ENCODE data around the gene LPP. TPM values are rescaled to one million over a fixed set of nuclear protein-coding genes. Genes with fewer than 3 reads are reported as not detected.

The LPP gene
- total RNA-seq, 1 experiment from 2014 or later = 20.4 TPM

- Histone ChIP-seq H3K27me3 (ENCODE audit: low read length) (no peaks in the 10 kb centered on the region), H3F3A (ENCODE audit: low read length, unreplicated experiment) (peaks cover 5% of the 10 kb centered on the region), H3K4me3 (ENCODE audit: low read length) (no peak overlapping the region), H3K4me2 (ENCODE audit: low read length) (no peak overlapping the region), H3K27ac (ENCODE audit: low read length) (no peak overlapping the region), H3K36me3 (ENCODE audit: low read depth, low read length) (no peaks in the 10 kb centered on the region; the same call in 1 of the 2 replicates), H3K9me2 (replicated peaks; ENCODE audit: low read length) (no peaks in the 10 kb centered on the region), H3K9ac (ENCODE audit: low read length) (no peak overlapping the region), H3K79me2 (ENCODE audit: low read length) (peaks cover 14% of the 10 kb centered on the region; the same call in 1 of the 2 replicates), H4K20me1 (ENCODE audit: low read length) (no peaks in the 10 kb centered on the region), H3K4me1 (ENCODE audit: insufficient read depth, low read length) (peaks cover 28% of the 10 kb centered on the region), H3K9me3 (ENCODE audit: low read length) (no peaks in the 10 kb centered on the region), H2AFZ (ENCODE audit: low read length) (no peak overlapping the region)
- intact Hi-C loops (cut with micrococcal nuclease) = no loop called here
- ChIA-PET CTCF (no interaction called here), POLR2A (ENCODE audit: unreplicated experiment) (interaction anchor here (0.6 kb wide), 1 partner anchor 182 kb away, joined by 3 read pairs; no protein-coding TSS in a partner anchor)
- no peak for ATAC-seq
- no peak for DNase-seq
- TF ChIP-seq CTCF (conservative IDR thresholded peaks at IDR 0.05; ENCODE audit: low read depth, low read length) = no peak
- no peak for TF ChIP-seq EZH2 (IDR thresholded peaks at IDR 0.05; ENCODE audit: low read length, unreplicated experiment)
- TF ChIP-seq EZH2phosphoT487 (IDR thresholded peaks at IDR 0.05; ENCODE audit: borderline replicate concordance, low read length) = no peak
- BruUV-seq (replicated peaks) = no TSS peak
These were observed 85.1 kb downstream of the LPP start for GRCh38 chr3:188239035-188239434.

- Histone ChIP-seq H3K9me2 (replicated peaks; ENCODE audit: low read length) (no peaks in the 10 kb centered on the region), H3K79me2 (ENCODE audit: low read length) (peaks cover 9% of the 10 kb centered on the region; the same call in 1 of the 2 replicates), H3K36me3 (ENCODE audit: low read depth, low read length) (no peaks in the 10 kb centered on the region; the same call in 1 of the 2 replicates), H3K9ac (ENCODE audit: low read length) (no peak overlapping the region), H3K4me3 (ENCODE audit: low read length) (no peak overlapping the region), H3F3A (ENCODE audit: low read length, unreplicated experiment) (peaks cover 5% of the 10 kb centered on the region), H3K4me1 (ENCODE audit: insufficient read depth, low read length) (peaks cover 34% of the 10 kb centered on the region), H3K27ac (ENCODE audit: low read length) (no peak overlapping the region), H3K9me3 (ENCODE audit: low read length) (no peaks in the 10 kb centered on the region), H2AFZ (ENCODE audit: low read length) (no peak overlapping the region), H3K4me2 (ENCODE audit: low read length) (no peak overlapping the region), H4K20me1 (ENCODE audit: low read length) (no peaks in the 10 kb centered on the region), H3K27me3 (ENCODE audit: low read length) (no peaks in the 10 kb centered on the region)
- no peak for TF ChIP-seq EZH2 (IDR thresholded peaks at IDR 0.05; ENCODE audit: low read length, unreplicated experiment)
- no peak for TF ChIP-seq CTCF (conservative IDR thresholded peaks at IDR 0.05; ENCODE audit: low read depth, low read length)
- TF ChIP-seq EZH2phosphoT487 (IDR thresholded peaks at IDR 0.05; ENCODE audit: borderline replicate concordance, low read length) = no peak
- intact Hi-C loops (cut with micrococcal nuclease) = no loop called here
- ATAC-seq (no peak), DNase-seq (no peak)
- ChIA-PET CTCF (no interaction called here), POLR2A (ENCODE audit: unreplicated experiment) (no interaction called here)
- no TSS peak for BruUV-seq (replicated peaks)
These were observed 85.6 kb downstream of the LPP start for GRCh38 chr3:188239577-188239976.

- ATAC-seq = no peak
These were observed 86.4 kb downstream of the LPP start for GRCh38 chr3:188240189-188240981.

More at GRCh38 chr3:188240189-188240981, 86.4 kb downstream of the LPP start:
- no TSS peak for BruUV-seq (replicated peaks)
- Histone ChIP-seq H3K4me2 (ENCODE audit: low read length) (no peak overlapping the region), H3K4me3 (ENCODE audit: low read length) (no peak overlapping the region), H3K9ac (ENCODE audit: low read length) (no peak overlapping the region), H3K79me2 (ENCODE audit: low read length) (peaks cover 3% of the 10 kb centered on the region; the same call in 1 of the 2 replicates), H3K4me1 (ENCODE audit: insufficient read depth, low read length) (peaks cover 42% of the 10 kb centered on the region), H3F3A (ENCODE audit: low read length, unreplicated experiment) (peaks cover 5% of the 10 kb centered on the region), H3K9me2 (replicated peaks; ENCODE audit: low read length) (no peaks in the 10 kb centered on the region), H3K27ac (ENCODE audit: low read length) (no peak overlapping the region), H2AFZ (ENCODE audit: low read length) (no peak overlapping the region), H3K27me3 (ENCODE audit: low read length) (no peaks in the 10 kb centered on the region), H3K9me3 (ENCODE audit: low read length) (no peaks in the 10 kb centered on the region), H4K20me1 (ENCODE audit: low read length) (no peaks in the 10 kb centered on the region), H3K36me3 (ENCODE audit: low read depth, low read length) (no peaks in the 10 kb centered on the region; the same call in 1 of the 2 replicates)
- DNase-seq = no peak
- intact Hi-C loops (cut with micrococcal nuclease) = no loop called here
- POLR2A ChIA-PET (ENCODE audit: unreplicated experiment) = no interaction called here
- TF ChIP-seq EZH2 (IDR thresholded peaks at IDR 0.05; ENCODE audit: low read length, unreplicated experiment) (no peak), CTCF (conservative IDR thresholded peaks at IDR 0.05; ENCODE audit: low read depth, low read length) (no peak), EZH2phosphoT487 (IDR thresholded peaks at IDR 0.05; ENCODE audit: borderline replicate concordance, low read length) (no peak)
- CTCF ChIA-PET = no interaction called here

Measured in PC-3 (cell line).